Measurements from ENCODE around the gene RSKR. TPM values are rescaled to one million over a fixed set of nuclear protein-coding genes. Genes with fewer than 3 reads are reported as not detected.

The RSKR gene
- total RNA-seq, 1 experiment from 2014 or later = 18.9 TPM

DNA sequence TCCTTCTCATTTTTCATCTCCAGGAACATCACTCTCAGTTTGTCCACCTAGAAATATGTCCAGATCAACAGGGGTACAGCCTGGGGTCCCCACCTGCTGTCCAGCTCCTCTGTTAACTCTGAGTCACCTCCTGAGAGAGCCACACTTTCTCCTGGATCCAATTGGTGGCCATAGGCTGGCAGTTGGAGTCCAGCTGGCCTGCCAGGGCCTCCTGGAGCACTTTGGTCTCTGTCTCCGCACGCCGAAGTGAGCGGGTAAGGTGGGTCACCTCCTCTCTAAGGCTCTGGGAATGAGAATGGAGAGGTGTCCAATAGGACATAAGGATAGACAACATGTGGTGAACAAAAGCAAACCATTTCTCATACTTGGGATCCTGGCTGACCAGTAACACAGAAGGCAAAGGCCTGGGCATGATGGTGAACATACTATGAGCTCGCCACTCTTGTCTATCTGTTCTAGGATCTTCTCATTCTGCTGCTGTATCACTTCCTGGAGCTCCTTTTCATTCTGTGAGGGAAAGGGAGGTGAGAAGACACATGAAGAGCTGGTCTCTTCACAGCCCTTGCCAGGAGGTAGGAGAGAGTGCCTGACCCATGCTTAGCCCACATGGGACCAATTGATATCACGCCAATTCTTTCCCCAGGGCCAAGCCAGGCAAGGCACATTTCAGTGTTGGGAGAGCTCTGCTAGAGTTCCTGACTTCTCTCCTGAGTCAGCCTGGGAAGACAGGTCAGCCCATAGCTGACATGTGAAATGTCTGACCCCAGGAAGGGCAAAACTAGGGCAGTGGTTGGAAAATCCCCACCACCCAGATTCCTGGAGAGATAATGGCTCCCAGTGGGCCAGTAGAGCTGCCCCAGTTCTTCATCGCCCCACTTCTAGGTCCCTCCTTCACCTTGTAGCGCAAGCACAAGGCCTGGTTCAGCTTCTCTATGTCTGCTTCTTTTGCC is 35.5 kb downstream of the RSKR start:
- BruUV-seq (replicated peaks) = no TSS peak
- H4K20me1 ChIP-seq (ENCODE audit: insufficient read depth) = no peaks in the 10 kb centered on the region

More for the DNA sequence above, 35.5 kb downstream of the RSKR start:
- H3K9ac ChIP-seq (ENCODE audit: low read length) = no peak overlapping the region
- TF ChIP-seq TCF7L2 (IDR thresholded peaks at IDR 0.05; ENCODE audit: borderline replicate concordance, extremely low read depth, insufficient read depth, insufficient read length) (no peak), ELF1 (IDR thresholded peaks at IDR 0.05; ENCODE audit: borderline replicate concordance, low read depth) (no peak), JUND (IDR thresholded peaks at IDR 0.05) (no peak), POLR2AphosphoS5 (IDR thresholded peaks at IDR 0.05; ENCODE audit: low read depth, low read length) (no peak), SRF (IDR thresholded peaks at IDR 0.05; ENCODE audit: low read depth) (no peak), RAD21 (IDR thresholded peaks at IDR 0.05; ENCODE audit: low read depth) (no peak), EGR1 (IDR thresholded peaks at IDR 0.05; ENCODE audit: low read depth) (no peak), FOSL1 (IDR thresholded peaks at IDR 0.05; ENCODE audit: low read depth) (no peak)
- TF ChIP-seq, protein P1, sequence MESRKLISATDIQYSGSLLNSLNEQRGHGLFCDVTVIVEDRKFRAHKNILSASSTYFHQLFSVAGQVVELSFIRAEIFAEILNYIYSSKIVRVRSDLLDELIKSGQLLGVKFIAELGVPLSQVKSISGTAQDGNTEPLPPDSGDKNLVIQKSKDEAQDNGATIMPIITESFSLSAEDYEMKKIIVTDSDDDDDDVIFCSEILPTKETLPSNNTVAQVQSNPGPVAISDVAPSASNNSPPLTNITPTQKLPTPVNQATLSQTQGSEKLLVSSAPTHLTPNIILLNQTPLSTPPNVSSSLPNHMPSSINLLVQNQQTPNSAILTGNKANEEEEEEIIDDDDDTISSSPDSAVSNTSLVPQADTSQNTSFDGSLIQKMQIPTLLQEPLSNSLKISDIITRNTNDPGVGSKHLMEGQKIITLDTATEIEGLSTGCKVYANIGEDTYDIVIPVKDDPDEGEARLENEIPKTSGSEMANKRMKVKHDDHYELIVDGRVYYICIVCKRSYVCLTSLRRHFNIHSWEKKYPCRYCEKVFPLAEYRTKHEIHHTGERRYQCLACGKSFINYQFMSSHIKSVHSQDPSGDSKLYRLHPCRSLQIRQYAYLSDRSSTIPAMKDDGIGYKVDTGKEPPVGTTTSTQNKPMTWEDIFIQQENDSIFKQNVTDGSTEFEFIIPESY (IDR thresholded peaks at IDR 0.05; ENCODE audit: extremely low read depth, insufficient replicate concordance, low read length) = no peak
- TF ChIP-seq, protein P2, sequence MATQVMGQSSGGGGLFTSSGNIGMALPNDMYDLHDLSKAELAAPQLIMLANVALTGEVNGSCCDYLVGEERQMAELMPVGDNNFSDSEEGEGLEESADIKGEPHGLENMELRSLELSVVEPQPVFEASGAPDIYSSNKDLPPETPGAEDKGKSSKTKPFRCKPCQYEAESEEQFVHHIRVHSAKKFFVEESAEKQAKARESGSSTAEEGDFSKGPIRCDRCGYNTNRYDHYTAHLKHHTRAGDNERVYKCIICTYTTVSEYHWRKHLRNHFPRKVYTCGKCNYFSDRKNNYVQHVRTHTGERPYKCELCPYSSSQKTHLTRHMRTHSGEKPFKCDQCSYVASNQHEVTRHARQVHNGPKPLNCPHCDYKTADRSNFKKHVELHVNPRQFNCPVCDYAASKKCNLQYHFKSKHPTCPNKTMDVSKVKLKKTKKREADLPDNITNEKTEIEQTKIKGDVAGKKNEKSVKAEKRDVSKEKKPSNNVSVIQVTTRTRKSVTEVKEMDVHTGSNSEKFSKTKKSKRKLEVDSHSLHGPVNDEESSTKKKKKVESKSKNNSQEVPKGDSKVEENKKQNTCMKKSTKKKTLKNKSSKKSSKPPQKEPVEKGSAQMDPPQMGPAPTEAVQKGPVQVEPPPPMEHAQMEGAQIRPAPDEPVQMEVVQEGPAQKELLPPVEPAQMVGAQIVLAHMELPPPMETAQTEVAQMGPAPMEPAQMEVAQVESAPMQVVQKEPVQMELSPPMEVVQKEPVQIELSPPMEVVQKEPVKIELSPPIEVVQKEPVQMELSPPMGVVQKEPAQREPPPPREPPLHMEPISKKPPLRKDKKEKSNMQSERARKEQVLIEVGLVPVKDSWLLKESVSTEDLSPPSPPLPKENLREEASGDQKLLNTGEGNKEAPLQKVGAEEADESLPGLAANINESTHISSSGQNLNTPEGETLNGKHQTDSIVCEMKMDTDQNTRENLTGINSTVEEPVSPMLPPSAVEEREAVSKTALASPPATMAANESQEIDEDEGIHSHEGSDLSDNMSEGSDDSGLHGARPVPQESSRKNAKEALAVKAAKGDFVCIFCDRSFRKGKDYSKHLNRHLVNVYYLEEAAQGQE (IDR thresholded peaks at IDR 0.05; ENCODE audit: low read depth) = no peak
- ChIA-PET POLR2A (no interaction called here), RAD21 (ENCODE audit: low non-redundant PET in 1 of 2, low total read pairs in 2 of 2, uncharacterized antibody in 2 of 2, unreplicated experiment in 2 of 2) (no interaction called here), CTCF (no interaction called here)
- H3K4me3 ChIP-seq (replicated peaks in 1 of 2; ENCODE audit: low read depth in 1 of 2, low read length in 2 of 2) = no peak overlapping the region
- no peaks in the 10 kb centered on the region for H3K9me2 ChIP-seq (ENCODE audit: insufficient read depth)
- no peaks in the 10 kb centered on the region for H3K27me3 ChIP-seq (ENCODE audit: insufficient read depth, low read length)
- intact Hi-C loops (cut with micrococcal nuclease) = no loop called here
- no peaks in the 10 kb centered on the region for H3K9me3 ChIP-seq (ENCODE audit: control insufficient read depth in 1 of 2, insufficient read depth in 1 of 2, low read depth in 1 of 2, low read length in 2 of 2)
- no peak for DNase-seq (ENCODE audit: low read depth, low spot score)
- H3K79me2 ChIP-seq (ENCODE audit: insufficient read depth, low read length) = no peaks in the 10 kb centered on the region
- H3K4me1 ChIP-seq (ENCODE audit: control insufficient read depth in 1 of 2, insufficient read depth in 2 of 2, low read length in 2 of 2) = peaks cover 6 to 9% of the 10 kb centered on the region in 2 experiments; a peak in 3 of 4 replicates
- peaks cover 32 to 42% of the 10 kb centered on the region in 2 experiments for H3K36me3 ChIP-seq (ENCODE audit: control insufficient read depth in 1 of 2, insufficient read depth in 2 of 2, low read length in 2 of 2)
- no peak overlapping the region for H3K27ac ChIP-seq (ENCODE audit: low read depth, low read length)
- H2AFZ ChIP-seq (ENCODE audit: low read depth, low read length, poor library complexity, severe bottlenecking) = no peak overlapping the region
- no peak overlapping the region for H3K4me2 ChIP-seq (ENCODE audit: low read length)
- ATAC-seq = no peak

Data from HCT116 (cell line).